CD14-positive monocyte (primary cell): ENCODE results near the gene TBC1D4. TPM values are rescaled to one million over a fixed set of nuclear protein-coding genes. Genes with fewer than 3 reads are reported as not detected.

Source experiments
- DNase-seq, 3 donors: peaks; one replicate each; pipeline ENCODE4 v3.0.0-alpha.2; 2011 to 2022
- H2AFZ ChIP-seq: 2 replicates; pipeline ENCODE4 v1.6.0; 2012; ENCODE audit warnings: mild to moderate bottlenecking, low read depth, low read length, inconsistent platforms; ENCODE audit not compliant: insufficient read depth, poor library complexity, severe bottlenecking
- H3K27ac ChIP-seq, 2 donors: 1 replicate in 1 of 2; 2 replicates in 1 of 2; pipeline ENCODE4 v1.5.1; 2012 to 2013; ENCODE audit warnings: low read length in 2 of 2, control low read depth in 1 of 2, inconsistent platforms in 1 of 2, low read depth in 1 of 2, mild to moderate bottlenecking in 1 of 2
- H3K27me3 ChIP-seq, 2 donors: one replicate each; pipeline versions ENCODE4 v1.6.0 to v1.6.1; 2011 to 2013; ENCODE audit warnings: low read length in 2 of 2; ENCODE audit not compliant: control insufficient read depth in 2 of 2, insufficient read depth in 2 of 2
- H3K36me3 ChIP-seq, 2 donors: replicated peaks in 1 of 2; 1 replicate in 1 of 2; 2 replicates in 1 of 2; pipeline versions ENCODE4 v1.5.1 to v1.6.1; 2012 to 2013; ENCODE audit warnings: low read length in 2 of 2, control low read depth in 1 of 2, inconsistent platforms in 1 of 2, mild to moderate bottlenecking in 1 of 2; ENCODE audit not compliant: insufficient read depth in 2 of 2, control insufficient read depth in 1 of 2
- H3K4me1 ChIP-seq, 2 donors: 1 replicate in 1 of 2; 2 replicates in 1 of 2; pipeline versions ENCODE4 v1.5.1 to v1.6.1; 2012 to 2013; ENCODE audit warnings: low read length in 2 of 2, control low read depth in 1 of 2, inconsistent platforms in 1 of 2, mild to moderate bottlenecking in 1 of 2, moderate library complexity in 1 of 2; ENCODE audit not compliant: insufficient read depth in 2 of 2, control insufficient read depth in 1 of 2
- H3K4me2 ChIP-seq: replicated peaks from 2 replicates; pipeline ENCODE3; 2012; ENCODE audit warnings: low read length, moderate library complexity, mild to moderate bottlenecking; ENCODE audit not compliant: poor library complexity, severe bottlenecking; ENCODE audit errors: extremely low read depth
- H3K4me3 ChIP-seq, 3 experiments: fragments of 200-600 bp in 1 of 3; sonication (generic) in 1 of 3; replicated peaks in 1 of 3; 1 replicate in 2 of 3; 2 replicates in 1 of 3; pipeline ENCODE4 v1.5.1; 2011 to 2013; ENCODE audit warnings: low read length in 3 of 3, mild to moderate bottlenecking in 3 of 3, control low read depth in 2 of 3, low read depth in 2 of 3, inconsistent platforms in 1 of 3, moderate library complexity in 1 of 3
- H3K79me2 ChIP-seq: 2 replicates; pipeline ENCODE4 v1.6.0; 2012; ENCODE audit warnings: mild to moderate bottlenecking, control low read depth, inconsistent platforms, low read length, moderate library complexity; ENCODE audit not compliant: insufficient read depth
- H3K9ac ChIP-seq: 2 replicates; pipeline ENCODE4 v1.6.0; 2017; ENCODE audit warnings: low read length, mild to moderate bottlenecking; ENCODE audit not compliant: insufficient read depth, poor library complexity, severe bottlenecking
- H3K9me3 ChIP-seq, 2 donors: replicated peaks in 1 of 2; 1 replicate in 1 of 2; 2 replicates in 1 of 2; pipeline versions ENCODE4 v1.5.1 to v1.6.1; 2012 to 2013; ENCODE audit warnings: low read length in 2 of 2, control low read depth in 1 of 2; ENCODE audit not compliant: control insufficient read depth in 1 of 2, insufficient read depth in 1 of 2
- H4K20me1 ChIP-seq: 2 replicates; pipeline ENCODE4 v1.6.0; 2012; ENCODE audit warnings: mild to moderate bottlenecking, low read length, control low read depth, moderate library complexity; ENCODE audit not compliant: insufficient read depth
- H3K27ac Mint-ChIP-seq, 7 donors: one replicate each; pipeline ENCODE4 v1.8.0; 2020; ENCODE audit warnings: mild to moderate bottlenecking in 7 of 7, mixed read lengths in 7 of 7, moderate library complexity in 6 of 7, inconsistent platforms in 2 of 7
- H3K27me3 Mint-ChIP-seq, 3 donors: one replicate each; pipeline ENCODE4 v1.8.0; 2021 to 2022; ENCODE audit warnings: low read depth in 3 of 3, mild to moderate bottlenecking in 3 of 3, mixed read lengths in 3 of 3, moderate library complexity in 3 of 3, inconsistent platforms in 1 of 3
- H3K36me3 Mint-ChIP-seq, 2 donors: one replicate each; pipeline ENCODE4 v1.8.0; 2020; ENCODE audit warnings: mixed read lengths in 2 of 2, inconsistent platforms in 1 of 2, mild to moderate bottlenecking in 1 of 2
- H3K4me1 Mint-ChIP-seq: one replicate; pipeline ENCODE4 v1.8.0; 2020; ENCODE audit warnings: mild to moderate bottlenecking, mixed read lengths
- H3K4me3 Mint-ChIP-seq, 2 donors: one replicate each; pipeline ENCODE4 v1.8.0; 2020; ENCODE audit warnings: mild to moderate bottlenecking in 2 of 2, mixed read lengths in 2 of 2, moderate library complexity in 1 of 2
- H3K9me3 Mint-ChIP-seq, 7 donors: one replicate each; pipeline ENCODE4 v1.8.0; 2020 to 2022; ENCODE audit warnings: mixed read lengths in 7 of 7, mild to moderate bottlenecking in 6 of 7, moderate library complexity in 6 of 7, inconsistent platforms in 2 of 7
- WGBS: methylation state at CpG from one replicate; pipeline ENCODE4 v1.1.5; 2013; ENCODE audit warnings: missing lambda C conversion rate; ENCODE audit not compliant: insufficient coverage; 5-methylcytosine and 5-hydroxymethylcytosine counted together
- intact Hi-C, 2 donors: fragments of 100-400 bp; cut with micrococcal nuclease; formaldehyde crosslinking; loops; one replicate each; pipeline versions ENCODE4 v1.15.0 to v1.15.1; 2023
- polyA minus RNA-seq: library from RNA; depleted of rRNA, polyadenylated mRNA; stranded (reverse); fragments of >200 nt; gene quantifications from 2 replicates; pipeline ENCODE4 v1.2.3, GENCODE V29; 2012
- polyA plus RNA-seq, 3 donors: library from polyadenylated mRNA; depleted of rRNA in 1 of 3; unstranded in 2 of 3; stranded (reverse) in 1 of 3; fragments of 300-500 nt in 2 of 3; fragments of >200 nt in 1 of 3; fragmentation: Illumina TruSeq in 2 of 3; gene quantifications; 1 replicate in 2 of 3; 2 replicates in 1 of 3; pipeline ENCODE4 v1.2.3, GENCODE V29; 2012 to 2021
- total RNA-seq, 12 experiments: library from RNA in 1 of 12; stranded (reverse) in 1 of 12; fragments of 120-200 nt in 1 of 12; gene quantifications; one replicate each; pipeline ENCODE4 v1.2.4 and lab custom pipeline; 2013 to 2026; ENCODE audit warnings: mixed read lengths in 6 of 12, inconsistent platforms in 1 of 12
- TF ChIP-seq, protein P1 (sequence below): fragments of 200-600 bp; IDR thresholded peaks from one replicate; pipeline ENCODE4 v1.8.0; 2022; ENCODE audit warnings: antibody characterized with exemption, mild to moderate bottlenecking

Gene TBC1D4, protein sequence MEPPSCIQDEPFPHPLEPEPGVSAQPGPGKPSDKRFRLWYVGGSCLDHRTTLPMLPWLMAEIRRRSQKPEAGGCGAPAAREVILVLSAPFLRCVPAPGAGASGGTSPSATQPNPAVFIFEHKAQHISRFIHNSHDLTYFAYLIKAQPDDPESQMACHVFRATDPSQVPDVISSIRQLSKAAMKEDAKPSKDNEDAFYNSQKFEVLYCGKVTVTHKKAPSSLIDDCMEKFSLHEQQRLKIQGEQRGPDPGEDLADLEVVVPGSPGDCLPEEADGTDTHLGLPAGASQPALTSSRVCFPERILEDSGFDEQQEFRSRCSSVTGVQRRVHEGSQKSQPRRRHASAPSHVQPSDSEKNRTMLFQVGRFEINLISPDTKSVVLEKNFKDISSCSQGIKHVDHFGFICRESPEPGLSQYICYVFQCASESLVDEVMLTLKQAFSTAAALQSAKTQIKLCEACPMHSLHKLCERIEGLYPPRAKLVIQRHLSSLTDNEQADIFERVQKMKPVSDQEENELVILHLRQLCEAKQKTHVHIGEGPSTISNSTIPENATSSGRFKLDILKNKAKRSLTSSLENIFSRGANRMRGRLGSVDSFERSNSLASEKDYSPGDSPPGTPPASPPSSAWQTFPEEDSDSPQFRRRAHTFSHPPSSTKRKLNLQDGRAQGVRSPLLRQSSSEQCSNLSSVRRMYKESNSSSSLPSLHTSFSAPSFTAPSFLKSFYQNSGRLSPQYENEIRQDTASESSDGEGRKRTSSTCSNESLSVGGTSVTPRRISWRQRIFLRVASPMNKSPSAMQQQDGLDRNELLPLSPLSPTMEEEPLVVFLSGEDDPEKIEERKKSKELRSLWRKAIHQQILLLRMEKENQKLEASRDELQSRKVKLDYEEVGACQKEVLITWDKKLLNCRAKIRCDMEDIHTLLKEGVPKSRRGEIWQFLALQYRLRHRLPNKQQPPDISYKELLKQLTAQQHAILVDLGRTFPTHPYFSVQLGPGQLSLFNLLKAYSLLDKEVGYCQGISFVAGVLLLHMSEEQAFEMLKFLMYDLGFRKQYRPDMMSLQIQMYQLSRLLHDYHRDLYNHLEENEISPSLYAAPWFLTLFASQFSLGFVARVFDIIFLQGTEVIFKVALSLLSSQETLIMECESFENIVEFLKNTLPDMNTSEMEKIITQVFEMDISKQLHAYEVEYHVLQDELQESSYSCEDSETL (N-terminal part only)
- total RNA-seq (2013): 7.5 TPM
- polyA plus RNA-seq: 1 to 10 TPM; 2.0 to 6.7 (median 2.5) TPM
- polyA minus RNA-seq: 8.2 and 10.0 TPM in 2 replicates
- total RNA-seq (lab: John Stamatoyannopoulos, UW): 2.8 to 17.8 (median 13.7) reads per million in 11 experiments

DNA sequence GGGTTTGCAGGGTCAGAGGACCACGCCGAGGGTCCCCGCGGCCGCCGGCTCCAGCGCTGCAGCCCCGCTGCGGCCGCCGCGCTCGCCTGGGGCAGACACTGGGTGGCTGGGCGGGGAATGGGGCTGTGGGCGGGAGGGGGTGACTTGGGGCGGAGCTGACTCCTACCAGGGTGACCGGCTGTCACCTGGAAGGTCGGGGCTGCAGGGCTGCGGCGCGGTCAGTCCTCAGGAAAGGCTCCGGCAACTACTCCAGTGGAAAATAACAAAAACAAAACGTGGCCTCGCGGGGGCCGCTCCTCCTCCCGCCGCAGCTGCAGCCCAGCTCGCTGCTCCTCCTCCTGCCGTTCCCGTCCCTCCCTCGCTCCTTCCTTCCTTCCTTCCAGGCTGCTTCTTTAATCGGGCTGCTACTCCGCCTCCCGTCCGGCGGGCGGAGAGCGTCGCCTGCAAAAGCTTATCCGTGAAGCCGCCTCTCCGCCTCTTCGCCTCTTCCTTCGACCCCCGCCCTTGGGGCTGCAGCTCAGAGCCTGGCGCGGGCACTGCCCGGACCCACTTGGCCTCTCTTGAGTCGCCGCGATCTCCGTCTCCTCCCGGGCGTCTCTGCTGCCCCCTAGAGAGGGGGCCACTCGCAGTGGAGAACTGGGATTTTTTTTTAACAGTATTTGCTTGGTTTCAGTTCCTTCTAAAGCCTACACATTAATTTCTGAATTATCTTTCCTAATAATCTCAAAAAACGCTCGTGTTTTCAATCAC is at the start of gene TBC1D4:
Gene TBC1D4, minus strand, starts transcription at position 100 of the 750 bp plus-strand sequence. CDS start 402 bp downstream, outside the sequence.
- Mint-ChIP-seq H3K27ac (peak within 1 kb of the TSS; percentile 70 to 89 (median 84)), H3K9me3 (peaks cover 0 to 7% (median 3%) of the 10 kb centered on the region in 7 donors), H3K4me3 (peak within 1 kb of the TSS; percentile 99), H3K27me3 (peaks cover 36 to 53% (median 45%) of the 10 kb centered on the region in 3 donors), H3K36me3 (peaks cover 3% of the 10 kb centered on the region in 2 donors), H3K4me1 (peaks cover 46% of the 10 kb centered on the region)
- Histone ChIP-seq H3K4me3 (peak within 1 kb of the TSS; percentile 75 to 95 (median 78)), H3K27ac (peak within 1 kb of the TSS; percentile 45 to 69), H3K27me3 (peaks cover 20 to 28% of the 10 kb centered on the region in 2 donors), H3K9me3 (no peaks in the 10 kb centered on the region), H3K36me3 (no peaks in the 10 kb centered on the region), H2AFZ (peak within 1 kb of the TSS; percentile 96), H3K9ac (peak within 1 kb of the TSS; percentile 44), H3K4me2 (peak within 1 kb of the TSS; percentile 96), H4K20me1 (peaks cover 21% of the 10 kb centered on the region), H3K4me1 (peaks cover 28 to 47% of the 10 kb centered on the region in 2 donors), H3K79me2 (no peaks in the 10 kb centered on the region)
- peak; percentile 79 to 83 (median 80) for DNase-seq
- intact Hi-C loops: loop anchor here (5.0 kb wide), 2 partner anchors 55 to 65 kb away; partner anchors contain the start of genes COMMD6 (in 1 of the 2) and UCHL3 (in 1 of the 2)
- TF ChIP-seq, protein P1, sequence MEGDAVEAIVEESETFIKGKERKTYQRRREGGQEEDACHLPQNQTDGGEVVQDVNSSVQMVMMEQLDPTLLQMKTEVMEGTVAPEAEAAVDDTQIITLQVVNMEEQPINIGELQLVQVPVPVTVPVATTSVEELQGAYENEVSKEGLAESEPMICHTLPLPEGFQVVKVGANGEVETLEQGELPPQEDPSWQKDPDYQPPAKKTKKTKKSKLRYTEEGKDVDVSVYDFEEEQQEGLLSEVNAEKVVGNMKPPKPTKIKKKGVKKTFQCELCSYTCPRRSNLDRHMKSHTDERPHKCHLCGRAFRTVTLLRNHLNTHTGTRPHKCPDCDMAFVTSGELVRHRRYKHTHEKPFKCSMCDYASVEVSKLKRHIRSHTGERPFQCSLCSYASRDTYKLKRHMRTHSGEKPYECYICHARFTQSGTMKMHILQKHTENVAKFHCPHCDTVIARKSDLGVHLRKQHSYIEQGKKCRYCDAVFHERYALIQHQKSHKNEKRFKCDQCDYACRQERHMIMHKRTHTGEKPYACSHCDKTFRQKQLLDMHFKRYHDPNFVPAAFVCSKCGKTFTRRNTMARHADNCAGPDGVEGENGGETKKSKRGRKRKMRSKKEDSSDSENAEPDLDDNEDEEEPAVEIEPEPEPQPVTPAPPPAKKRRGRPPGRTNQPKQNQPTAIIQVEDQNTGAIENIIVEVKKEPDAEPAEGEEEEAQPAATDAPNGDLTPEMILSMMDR: peak; percentile 88
- under 1% methylated on average over 42 of the region's 58 CpGs for WGBS
